NB4 (cell line): ENCODE measurements around the gene TEDC2.

ENCODE experiments used
- DNase-seq: peaks from one replicate; pipeline ENCODE4 v3.0.0; 2010; ENCODE audit warnings: low read depth
- H3K4me3 ChIP-seq: one replicate; pipeline ENCODE4 v1.5.1; 2011; ENCODE audit warnings: mild to moderate bottlenecking, low read depth, low read length, moderate library complexity
- MYC ChIP-seq: IDR thresholded peaks from 2 replicates; pipeline ENCODE4 v1.6.1; 2011; ENCODE audit warnings: low read depth, low read length
- POLR2A ChIP-seq: IDR thresholded peaks from 2 replicates; pipeline ENCODE4 v1.6.1; 2011; ENCODE audit warnings: mild to moderate bottlenecking; ENCODE audit not compliant: insufficient read length; ENCODE audit errors: extremely low read depth
- TF ChIP-seq, protein P1 (sequence below): IDR thresholded peaks from one replicate; pipeline ENCODE4 v1.5.1; 2012; ENCODE audit warnings: low read depth, low read length
- TF ChIP-seq, protein P2 (sequence below): IDR thresholded peaks from 2 replicates; pipeline ENCODE4 v1.6.1; 2011; ENCODE audit warnings: low read depth, low read length

TEDC2 gene

DNA sequence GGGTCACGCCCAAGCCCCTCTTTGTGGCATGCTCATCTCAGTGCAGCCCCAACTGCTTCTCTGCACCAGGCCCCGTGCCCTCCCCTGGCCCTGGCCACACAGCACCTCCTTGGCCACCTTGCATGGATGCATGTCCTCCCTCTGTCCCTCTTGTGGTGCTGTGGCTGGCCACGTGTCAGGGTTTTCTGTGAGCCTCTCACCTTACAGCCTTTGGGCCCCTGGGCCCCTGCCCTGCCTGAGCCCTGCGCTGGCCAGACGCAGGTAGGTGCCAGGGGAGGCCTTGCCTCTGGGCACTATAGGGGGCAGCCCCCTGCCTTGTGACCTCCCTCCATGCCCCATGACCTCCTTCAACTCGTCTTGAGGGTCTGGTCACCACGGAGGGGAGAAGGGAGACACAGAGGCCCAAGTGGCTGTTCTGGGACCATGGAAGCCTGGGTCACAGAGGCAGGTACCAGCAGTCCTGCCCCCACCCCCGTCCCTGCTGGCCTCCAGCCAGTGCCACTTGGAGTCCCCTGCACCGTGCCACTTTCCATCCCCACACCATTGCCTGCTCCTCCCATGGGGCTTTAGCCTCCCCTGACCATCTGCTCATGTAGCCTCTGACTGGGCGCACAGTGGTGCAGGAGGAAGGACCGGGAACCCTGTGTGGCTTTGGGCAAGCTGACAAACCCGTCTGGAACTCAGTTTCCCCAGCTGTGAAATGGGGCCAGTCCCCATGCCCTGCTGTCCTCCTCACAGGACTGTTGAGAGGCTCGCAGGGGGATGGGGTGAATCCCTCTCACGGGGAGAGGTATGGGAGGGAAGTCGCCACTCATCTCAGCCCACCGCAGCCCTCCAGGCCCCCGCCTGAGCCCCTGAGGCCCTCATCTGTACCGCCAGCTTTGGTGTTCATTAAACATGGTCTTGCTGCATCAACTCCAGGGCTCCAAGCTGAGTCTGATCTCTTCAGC, 42.3 kb downstream of the TEDC2 start:
- H3K4me3 ChIP-seq: no peak overlapping the region

DNA sequence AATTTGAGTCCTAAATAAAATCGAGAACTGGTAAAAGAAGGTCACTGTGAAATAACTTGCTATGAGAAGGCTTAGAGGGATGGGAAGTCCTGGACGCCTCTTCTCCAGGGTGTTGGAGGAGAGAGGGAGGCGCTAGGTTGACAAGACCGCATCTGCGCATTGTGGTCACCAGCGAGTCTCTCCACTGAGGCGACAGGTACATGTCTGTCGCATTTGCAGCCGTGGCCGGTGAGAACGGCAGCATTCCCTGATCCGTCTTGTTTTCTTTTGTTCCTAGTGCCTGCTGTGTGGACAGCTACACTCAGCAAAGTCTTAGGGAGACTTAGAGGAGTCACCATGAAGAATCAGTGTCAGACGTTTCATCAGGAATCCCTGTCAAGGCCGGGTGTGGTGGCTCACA, 45.8 kb downstream of the TEDC2 start:
- TF ChIP-seq MYC: no peak
- TF ChIP-seq, protein P1, sequence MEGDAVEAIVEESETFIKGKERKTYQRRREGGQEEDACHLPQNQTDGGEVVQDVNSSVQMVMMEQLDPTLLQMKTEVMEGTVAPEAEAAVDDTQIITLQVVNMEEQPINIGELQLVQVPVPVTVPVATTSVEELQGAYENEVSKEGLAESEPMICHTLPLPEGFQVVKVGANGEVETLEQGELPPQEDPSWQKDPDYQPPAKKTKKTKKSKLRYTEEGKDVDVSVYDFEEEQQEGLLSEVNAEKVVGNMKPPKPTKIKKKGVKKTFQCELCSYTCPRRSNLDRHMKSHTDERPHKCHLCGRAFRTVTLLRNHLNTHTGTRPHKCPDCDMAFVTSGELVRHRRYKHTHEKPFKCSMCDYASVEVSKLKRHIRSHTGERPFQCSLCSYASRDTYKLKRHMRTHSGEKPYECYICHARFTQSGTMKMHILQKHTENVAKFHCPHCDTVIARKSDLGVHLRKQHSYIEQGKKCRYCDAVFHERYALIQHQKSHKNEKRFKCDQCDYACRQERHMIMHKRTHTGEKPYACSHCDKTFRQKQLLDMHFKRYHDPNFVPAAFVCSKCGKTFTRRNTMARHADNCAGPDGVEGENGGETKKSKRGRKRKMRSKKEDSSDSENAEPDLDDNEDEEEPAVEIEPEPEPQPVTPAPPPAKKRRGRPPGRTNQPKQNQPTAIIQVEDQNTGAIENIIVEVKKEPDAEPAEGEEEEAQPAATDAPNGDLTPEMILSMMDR: no peak
- TF ChIP-seq POLR2A: no peak
- TF ChIP-seq, protein P2, sequence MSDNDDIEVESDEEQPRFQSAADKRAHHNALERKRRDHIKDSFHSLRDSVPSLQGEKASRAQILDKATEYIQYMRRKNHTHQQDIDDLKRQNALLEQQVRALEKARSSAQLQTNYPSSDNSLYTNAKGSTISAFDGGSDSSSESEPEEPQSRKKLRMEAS: no peak
- H3K4me3 ChIP-seq: no peak overlapping the region
- DNase-seq: no peak

More for the DNA sequence above, 42.3 kb downstream of the TEDC2 start:
- TF ChIP-seq MYC (no peak), POLR2A (no peak)
- TF ChIP-seq, protein P1: no peak
- TF ChIP-seq, protein P2: no peak
- DNase-seq: no peak

DNA sequence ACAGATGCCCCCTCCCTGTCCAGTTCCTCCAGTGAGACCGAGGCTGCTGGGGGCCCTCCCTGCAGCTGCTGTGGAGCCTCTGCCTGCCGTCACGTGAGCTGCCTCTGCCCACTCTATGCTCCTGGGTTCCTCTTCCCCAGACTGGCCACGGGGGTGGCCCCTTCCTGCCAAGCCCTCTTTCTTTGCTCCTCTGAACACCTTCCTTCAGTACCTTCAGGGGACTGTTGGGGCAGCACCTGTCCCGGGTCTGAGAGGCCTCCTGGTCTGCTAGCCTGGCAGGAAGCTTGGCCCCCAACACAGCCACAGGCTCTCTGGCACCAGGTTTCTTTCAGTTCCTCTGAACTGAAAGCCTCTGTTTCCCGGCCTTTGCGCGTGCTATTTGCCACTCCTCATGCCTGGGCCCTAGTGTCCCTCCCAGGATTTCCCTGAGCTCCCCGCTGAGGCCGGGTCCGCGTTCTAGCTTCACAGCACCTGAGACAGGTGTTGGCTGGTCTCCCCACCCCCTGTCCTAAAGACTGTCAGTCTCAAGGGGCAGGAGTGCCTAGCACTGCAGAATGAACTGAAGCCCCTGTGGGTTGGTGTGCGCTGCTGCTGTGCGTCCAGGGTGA, 47.2 kb downstream of the TEDC2 start:
- DNase-seq: no peak
- H3K4me3 ChIP-seq: no peak overlapping the region
- TF ChIP-seq, protein P1: no peak
- TF ChIP-seq, protein P2: no peak
- TF ChIP-seq MYC (no peak), POLR2A (no peak)

DNA sequence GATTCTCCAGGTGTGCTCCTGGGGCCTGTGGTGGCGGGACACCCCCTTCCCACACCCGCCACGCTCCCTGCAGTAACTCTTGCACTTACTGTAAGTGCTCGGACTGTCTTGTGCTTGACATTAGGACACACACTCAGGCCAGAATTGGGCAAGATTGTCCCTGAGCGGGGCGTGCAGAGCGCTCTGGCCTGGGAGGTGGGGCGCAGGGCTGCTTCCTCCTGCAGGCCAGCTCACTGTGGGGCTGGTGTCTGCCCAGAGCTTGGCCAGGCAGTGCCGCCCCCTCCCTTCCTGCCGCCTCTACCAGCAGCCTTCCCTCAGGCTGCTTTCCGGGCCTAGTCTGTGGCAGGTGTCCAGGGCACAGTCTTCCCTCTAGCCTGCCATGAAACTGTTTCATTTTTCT, 47.8 kb downstream of the TEDC2 start:
- DNase-seq: no peak
- no peak overlapping the region for H3K4me3 ChIP-seq
- TF ChIP-seq, protein P1: no peak
- TF ChIP-seq MYC (no peak), POLR2A (no peak)
- TF ChIP-seq, protein P2: no peak

DNA sequence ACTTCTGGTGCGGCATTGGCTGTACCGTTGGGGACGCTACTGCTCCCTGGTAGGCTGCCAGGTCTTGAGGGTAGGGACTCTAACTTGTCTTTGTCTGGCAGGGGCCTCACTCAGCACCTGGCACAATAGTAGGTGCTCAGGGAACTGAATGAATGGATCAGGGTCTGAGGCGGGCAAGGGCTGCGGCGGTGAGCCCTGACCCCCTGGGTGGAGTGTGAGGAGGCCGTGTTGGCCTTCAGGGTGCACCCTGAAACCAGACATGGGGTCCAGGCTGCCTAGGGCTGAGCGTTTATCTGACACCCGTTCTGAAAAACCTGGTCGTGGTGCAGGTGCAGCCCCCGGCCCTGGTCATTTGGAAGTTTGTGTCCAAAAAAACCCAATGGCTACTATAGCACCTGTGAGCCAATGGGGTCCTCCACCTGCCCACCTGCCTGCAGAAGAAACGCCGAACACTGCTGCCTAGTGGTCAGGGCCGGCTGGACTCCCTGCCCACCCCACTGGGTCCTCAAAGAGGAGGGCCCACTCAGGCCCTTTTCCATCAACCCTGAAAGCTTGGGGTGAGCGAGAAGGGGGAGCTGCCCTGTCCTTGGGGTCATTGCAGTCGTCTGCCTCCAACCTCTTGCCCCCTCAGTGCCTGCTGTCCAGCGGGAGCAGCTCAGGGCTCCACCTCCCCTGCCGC, 49.0 kb downstream of the TEDC2 start:
- no peak for DNase-seq
- TF ChIP-seq POLR2A (no peak), MYC (no peak)
- TF ChIP-seq, protein P1: no peak
- TF ChIP-seq, protein P2: no peak
- H3K4me3 ChIP-seq: no peak overlapping the region
